Stimulated activated CD8-positive, alpha-beta memory T cell treated with anti-CD3 and anti-CD28 coated beads, Interleukin-4, amount 100 ng/mL, for 1 hour (primary cell): ENCODE data around the gene RAPGEF5.

Source experiments
- DNase-seq, 2 donors: peaks; one replicate each; pipeline ENCODE4 v3.0.0-alpha.2; 2020; ENCODE audit warnings: low read depth in 2 of 2, low spot score in 1 of 2

The RAPGEF5 gene

DNA sequence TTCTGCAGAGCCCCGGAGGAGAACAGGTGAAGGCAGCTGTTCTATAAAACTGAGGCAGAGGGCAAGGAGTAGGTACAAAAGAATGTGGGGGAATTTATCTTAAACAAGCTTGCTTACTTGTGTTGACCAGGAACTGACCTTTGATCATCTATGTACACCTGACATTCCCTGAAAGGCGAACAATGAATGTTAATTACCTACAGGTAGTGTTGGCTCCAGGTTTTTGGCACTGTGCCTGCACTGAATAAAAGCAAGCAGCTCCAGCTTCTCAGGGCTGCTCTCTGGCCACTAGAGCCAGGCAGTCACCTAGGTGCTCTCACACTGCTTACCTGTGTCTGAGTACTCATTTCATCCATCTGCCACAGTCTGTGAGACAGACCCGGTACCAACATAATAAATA lies 87.0 kb downstream of the RAPGEF5 start:
- DNase-seq = no peak

DNA sequence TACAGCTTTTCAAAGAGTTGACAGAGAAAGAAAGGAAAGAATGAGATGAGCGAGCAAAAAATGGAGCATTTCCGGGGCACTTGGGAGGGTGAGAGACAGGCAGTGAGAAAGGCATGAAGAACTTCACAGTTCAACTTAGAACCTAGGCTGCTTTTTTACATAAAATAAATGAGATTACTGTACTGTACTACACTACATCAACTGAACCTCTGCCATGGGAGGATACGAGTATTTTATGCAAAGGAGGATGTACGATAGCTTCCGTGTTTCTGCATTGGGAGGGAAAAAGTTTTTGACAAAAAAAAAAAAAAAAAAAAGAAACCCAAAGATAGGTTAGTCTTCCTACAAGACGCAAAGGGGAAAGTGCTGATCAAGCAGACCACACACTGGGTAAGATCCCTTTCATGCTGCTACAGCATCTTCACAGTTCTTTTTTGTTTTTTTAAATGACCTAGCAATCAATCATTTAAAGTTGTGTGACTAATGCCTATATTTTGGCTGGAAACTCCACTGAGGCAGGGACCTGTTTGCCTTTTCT lies 88.0 kb downstream of the RAPGEF5 start:
- DNase-seq = no peak

DNA sequence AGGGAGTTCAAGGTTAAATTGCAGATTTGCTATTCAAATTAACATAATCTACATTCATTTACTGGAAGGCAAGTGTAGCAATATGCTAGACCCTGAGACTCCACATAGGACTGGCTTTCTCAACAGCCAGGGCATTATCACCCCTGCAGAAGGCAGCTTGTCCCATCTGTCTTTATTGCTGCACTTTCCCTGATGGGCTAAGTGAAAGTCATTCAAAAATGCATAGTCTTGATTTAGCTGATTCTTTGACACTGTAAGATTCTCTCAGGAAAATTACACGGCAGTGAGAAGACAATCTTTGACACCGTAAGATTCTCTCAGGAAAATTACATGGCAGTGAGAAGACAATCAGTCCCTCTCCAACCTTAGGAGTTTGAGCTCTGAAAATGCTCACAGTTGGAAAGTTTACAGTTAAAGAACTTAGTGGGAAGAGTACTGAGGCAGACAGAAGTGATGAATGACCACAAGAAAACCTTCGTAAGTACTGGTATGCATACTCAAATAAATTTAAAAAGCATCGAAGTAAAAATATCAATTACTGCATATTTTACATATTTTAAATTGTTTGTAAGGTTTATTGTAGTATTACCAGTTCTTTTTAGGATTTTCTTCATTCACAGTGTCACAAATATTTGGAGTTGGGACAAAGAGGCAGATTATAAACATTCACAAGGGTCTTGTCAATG lies 88.9 kb downstream of the RAPGEF5 start:
- no peak for DNase-seq

DNA sequence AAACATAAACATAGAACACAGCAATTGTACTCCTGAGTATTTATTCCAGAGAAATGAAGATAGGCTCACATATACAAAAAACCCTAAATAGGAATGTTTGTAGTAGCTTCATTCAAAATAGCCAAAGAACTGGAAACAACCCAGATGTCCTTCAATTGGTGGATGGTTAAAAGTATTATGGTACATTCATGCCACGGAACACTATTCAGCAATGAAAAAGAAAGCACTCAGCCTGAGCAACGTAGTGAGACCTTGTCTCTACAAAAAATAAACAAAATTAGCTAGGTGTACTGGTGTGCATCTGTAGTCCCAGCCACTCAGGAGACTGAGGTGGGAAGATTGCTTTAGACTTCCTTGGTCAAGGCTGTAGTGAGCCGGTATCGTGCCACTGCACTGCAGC lies 94.4 kb downstream of the RAPGEF5 start:
- DNase-seq = no peak

DNA sequence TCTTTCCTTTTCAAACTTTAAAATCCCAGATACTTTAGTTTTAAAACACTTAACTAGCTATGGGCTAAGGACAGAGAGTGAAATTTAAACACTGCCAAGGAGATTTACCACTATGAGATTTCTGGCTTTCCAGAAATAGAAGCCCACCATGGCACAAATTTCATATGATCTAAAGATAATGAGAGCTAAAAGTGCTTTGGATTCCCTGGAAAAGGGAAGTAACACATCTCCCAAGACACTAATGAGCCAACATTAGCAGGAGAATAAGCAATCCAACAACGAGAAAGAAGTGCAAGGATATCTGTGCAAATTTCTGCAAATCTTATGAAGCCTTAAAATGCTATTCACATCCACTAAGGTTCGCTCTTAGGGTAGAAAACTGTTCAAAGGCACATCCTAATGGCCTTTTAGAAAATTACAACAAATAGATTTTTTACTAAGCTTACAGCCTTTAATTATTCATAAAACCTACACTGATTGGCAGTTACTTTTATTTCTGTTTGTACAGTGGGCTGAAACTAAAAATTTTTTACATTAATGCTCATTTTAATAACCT lies 100.3 kb downstream of the RAPGEF5 start:
- DNase-seq = no peak

DNA sequence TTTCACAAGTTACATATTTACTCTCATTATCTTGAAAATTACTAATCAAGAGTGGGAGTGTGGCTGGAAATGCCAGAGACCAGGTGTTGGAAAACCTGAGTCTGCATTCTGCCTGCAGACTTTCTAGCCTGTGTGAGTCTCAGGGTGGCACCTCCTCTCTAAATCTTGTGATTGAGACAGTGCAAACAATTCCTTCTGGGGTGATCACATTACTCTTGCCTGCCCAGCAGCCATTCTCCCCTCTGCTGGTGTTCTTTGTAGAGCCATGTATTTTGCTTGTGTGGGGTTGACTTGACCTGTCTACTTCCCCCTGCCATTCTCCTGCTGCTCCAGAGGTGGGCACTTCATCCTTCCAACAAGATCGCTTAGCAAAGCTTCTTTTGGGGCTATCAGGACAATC lies 101.1 kb downstream of the RAPGEF5 start:
- DNase-seq = no peak

DNA sequence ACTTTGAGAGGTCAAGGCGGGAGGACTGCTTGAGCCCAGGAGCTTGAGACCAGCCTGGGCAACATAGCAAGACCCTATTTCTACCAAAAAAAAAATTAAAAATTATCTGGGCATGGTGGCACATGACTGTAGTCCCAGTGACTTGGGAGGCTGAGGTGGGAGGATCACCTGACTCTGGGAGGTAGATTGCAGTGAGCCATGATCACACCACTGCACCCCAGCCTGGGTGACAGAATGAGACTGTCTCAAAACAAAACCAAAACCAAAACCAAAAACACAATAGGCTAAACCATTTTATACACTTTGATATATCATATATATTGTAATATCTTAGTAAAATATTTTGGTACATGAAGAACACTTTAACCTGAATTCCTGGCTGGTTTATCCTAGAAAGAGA lies 101.6 kb downstream of the RAPGEF5 start:
- DNase-seq = no peak

DNA sequence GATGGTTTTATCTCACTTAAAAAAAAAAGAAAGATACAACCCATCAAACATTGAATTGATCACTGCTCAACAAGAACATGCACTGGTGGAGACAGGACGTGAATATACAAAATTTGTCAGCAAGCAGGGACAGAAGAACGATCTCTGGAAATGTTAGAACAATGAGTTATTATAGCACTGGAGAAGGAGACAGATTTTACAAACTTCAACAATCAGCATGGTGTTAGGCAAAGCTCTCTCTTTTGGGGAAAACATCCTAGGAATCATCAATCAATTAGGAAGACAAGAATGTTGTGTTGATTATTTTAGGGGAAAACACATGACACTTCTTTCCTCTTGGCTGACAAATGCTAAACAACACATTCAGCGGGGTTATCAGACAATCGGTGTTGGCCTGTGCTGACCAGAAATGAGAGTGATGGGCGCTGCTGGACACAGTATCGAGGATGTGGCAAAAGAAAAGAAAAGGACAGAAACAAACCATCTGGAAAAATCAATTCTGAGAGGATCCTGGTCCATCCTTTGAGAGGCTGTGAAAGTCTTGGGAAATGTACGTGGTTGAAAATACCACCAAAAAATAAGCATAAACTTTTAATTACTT lies 103.9 kb downstream of the RAPGEF5 start:
- DNase-seq = no peak

DNA sequence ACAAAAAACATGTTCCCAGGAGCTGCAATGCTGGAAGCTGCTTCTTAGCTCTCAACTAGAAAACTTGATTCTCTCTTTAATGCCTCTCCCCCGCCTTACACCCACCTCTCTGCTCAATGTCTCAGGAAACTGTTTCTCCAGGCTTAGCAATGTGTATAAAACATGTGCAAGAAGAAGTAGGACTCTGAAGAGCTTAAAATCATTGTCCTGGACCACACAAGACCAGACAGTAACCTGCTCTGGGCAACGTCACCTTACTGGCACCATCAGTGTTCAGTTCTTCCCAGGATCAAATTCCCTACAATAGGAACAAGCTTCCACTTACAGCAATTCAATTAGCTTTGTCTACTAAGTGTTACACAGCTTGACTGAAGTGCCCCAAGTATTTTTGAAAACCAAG lies 104.9 kb downstream of the RAPGEF5 start:
- no peak for DNase-seq

DNA sequence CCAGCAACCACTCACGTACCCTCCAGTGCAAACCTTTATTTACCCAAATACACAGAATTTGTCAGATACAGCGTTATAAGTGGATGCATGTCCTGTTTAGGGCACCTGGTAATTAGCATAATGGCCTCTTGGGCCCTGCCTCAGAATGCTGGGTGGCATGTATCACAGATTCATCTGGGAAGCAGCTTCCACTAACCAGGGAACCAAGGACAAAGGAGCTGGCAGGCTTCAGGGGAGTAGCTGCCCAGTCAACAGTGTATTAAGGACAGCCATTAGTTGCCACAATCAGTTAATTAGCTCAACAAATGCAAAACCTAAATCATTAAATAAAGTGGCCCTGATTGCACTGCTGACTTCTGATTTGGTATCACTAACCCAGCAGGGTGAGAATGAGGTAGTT lies 105.7 kb downstream of the RAPGEF5 start:
- DNase-seq = no peak

DNA sequence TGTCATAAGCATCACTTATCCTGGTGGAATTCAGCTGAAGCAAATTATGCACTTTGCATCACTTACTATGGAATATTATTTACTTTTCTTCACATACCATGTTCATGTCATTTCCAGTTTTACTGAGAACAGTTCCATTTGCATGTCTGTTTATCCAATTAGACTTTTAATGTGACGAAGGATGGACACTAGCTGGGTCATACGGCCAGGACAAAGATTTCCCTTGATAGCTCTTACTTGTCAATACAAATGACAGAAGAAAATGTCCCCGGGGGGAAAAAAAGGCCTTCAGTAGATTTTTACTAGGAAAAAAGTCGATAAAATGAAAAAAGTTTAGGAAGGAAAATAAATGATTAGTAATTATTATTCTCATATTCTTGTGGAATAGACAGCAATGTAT lies 106.6 kb downstream of the RAPGEF5 start:
- DNase-seq = no peak

DNA sequence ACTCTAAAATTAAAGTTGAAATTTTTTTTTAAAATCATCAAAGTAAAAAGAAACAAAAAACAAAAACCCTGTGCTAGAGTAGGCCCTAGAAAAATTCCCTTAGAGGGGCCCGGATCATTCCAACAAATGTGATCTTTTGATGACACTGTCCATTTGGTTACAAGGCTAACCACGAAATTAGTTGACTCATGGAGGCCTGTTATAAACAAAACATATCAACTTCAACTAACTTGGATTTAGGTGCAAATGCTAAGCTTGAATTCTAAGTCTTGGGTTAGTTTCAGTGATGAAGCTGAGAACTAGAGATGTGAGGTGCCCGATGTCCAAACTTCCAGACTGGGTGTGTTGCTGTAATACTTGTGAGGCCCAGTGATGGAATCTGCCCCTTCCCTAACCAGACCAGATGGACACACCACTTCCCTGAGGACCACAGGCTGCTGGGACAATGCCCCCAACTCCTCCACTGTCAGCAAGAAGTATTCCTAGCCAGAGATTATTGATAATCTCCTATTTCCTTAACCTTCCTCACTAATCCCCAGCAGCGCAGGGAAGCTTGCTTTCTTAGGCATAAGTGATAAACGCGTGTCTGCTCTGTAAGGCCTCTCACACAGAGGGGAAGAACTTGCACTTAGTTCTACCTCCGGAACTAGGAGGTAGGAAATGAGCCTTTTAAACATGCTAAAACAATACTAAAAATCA lies 108.7 kb downstream of the RAPGEF5 start:
- no peak for DNase-seq

DNA sequence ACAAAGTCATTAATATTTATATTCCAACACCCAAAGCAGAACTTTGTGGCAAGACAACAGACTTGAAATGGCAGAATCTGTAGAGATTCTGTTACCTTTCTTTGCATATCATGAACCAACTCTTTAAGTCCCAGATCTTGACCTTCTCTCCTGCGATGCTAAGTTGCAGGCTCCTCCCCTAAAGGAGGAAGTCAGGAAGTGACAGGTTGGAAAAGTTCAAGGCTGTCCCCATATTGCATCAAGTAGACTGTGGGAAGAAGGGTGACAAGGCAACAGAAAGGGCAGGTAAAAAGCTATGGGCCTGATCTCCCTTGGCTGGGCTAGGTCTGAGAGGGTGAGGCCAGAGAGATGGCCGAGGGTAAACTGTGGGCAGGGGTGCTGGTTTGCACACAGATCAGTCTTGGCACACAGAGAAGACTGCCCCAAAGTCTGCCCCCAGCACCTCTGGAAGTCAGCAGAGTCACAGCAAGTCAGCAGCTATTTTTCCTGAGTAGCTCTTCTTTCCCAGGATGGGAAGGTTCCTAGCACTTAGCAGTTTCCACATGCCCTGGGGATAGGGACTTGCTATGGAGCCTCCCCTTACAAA lies 115.1 kb downstream of the RAPGEF5 start:
- DNase-seq = no peak

DNA sequence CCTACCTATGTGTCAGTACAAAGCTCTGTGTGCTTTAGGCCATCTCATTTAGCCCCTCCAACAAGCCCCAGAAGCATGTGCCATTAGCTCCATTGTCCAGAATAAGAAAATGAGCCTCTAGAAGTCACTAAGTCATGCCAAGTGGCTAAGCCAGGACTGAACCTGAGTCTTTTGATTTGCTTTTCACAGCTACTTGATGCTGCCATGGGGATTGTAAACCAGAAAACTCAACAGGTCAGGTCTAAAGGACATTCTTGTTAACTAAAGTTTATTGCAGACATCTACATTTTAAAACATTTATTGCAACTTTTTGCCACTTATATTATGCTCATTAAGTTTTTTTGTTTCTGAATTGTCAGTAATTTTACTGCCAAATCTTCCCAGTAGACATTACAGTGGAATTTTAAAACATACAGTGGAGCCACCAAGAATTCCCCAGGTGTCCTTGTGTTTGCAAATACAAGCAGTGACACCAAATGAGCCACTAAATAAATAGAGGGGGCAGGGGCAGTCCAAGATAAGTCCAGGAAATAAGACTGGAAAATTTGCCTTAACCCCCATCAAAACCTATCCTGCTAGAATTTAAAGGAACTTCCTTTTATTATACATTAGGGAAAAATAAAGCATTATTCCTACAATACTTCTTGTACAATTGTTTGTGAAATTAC lies 115.9 kb downstream of the RAPGEF5 start:
- no peak for DNase-seq

DNA sequence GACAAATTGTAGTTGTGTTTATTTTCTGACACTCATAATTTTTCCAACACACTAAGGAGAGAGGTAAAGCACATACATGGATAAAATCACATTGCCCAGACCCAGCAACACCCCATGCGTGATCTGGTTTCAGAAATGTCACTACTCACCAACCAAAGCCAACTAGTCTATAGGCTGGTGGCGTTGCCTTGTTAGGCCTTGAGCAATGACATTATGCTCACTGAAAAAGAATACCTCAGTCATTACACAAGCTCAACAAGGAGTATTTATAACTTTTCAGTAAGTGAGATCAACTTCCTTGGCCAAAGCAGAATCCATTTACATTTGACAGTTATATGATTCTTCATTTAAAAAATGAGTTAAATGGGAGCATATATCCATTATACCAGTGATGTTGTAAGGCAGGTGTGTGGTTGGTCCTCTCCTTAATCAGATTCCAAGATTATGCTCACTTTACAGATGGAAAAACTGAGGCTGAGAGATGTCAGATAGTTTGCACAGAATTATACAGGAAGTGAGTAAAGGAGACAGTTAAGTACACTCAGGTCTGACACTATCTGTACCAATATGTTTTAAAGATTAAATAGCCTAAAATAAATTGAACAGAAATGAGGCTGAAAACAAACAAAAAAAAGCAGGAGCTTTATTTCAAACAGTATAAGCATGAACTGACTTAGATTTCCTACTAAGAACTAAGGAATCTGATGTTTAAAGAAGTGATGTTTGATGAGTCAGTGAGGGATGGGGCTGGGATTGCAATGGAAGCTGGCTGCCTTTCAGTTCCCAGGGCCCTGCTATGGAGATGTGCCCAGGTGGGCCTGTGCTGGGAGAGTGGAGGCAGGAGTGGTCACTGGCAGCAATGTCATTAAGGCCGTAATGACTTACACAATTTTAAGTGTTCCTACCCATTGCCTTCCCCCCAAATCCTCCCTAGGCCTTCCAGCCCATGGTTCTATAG lies 118.3 kb downstream of the RAPGEF5 start:
- no peak for DNase-seq

DNA sequence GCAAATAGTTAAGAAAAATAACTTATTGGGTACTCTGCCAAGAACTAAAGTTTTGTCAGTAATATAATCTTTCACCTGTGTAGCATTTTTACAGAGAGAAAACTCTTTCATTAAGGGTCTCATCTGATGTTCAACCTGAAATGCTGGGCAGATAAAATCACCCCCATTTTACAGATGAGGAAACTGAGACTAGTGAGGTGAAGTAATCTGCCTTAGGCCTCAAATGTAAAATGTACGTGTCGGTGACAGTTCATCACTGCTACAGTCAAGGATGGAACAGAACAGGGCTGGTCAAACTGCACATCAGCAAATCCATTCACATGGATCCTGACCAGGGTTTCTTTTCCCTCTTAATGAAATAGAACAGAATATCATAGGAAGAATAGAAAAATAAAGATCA lies 121.8 kb downstream of the RAPGEF5 start:
- no peak for DNase-seq

DNA sequence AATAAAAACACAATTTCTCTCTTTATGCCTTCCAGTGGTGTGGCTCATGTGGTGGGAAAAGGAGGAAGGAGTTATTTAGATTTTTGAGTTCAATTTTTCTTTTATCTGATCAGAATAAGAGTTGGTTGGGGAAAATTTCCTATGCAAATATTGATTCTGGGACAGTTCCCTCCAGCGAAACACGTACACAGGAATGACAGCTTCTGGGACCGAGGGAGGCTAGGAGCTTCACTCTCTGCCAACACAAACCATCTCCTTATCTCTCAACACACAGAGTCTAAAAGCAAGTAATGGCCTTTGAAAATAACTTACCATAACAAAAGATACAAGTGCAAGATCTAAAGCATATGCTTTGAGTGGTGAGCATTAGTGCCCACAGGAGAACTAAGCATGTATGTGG lies 122.7 kb downstream of the RAPGEF5 start:
- no peak for DNase-seq

DNA sequence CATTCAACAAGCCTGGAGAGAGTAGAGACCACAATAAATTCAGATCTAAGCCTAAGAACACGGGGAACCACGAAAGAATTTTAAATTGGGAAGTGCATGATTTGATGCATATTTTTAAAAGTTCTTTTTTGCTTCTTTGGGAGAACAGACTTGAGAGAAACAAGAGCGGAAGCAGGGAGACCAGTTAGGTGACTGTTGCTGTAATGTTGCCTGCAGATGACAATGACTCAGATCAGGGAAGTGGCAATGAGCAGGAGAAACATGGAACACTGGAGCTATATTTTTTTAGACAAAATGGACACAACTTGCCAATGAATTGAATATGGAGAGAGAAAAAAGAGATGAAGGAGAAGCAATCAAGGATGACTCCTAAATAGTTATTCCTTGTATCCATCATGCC lies 125.1 kb downstream of the RAPGEF5 start:
- DNase-seq = no peak

DNA sequence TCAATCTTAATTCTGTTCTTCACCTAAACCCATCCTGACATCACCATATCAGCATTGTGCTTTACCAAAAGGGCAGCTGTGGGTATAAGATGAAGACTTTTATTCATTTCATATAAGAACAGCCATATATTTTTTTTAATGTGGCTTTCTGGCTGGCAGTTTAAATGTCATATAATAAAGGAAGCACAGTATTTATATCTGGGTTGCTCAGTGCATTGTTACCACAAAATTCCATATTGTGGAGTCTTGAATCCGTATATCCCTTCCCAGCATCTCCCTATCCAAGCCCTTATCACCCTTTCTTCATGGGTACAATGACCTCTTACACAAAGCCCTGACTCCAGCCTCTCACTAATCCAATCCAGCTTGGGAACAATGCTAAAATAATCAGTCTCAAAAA lies 125.8 kb downstream of the RAPGEF5 start:
- DNase-seq = no peak

DNA sequence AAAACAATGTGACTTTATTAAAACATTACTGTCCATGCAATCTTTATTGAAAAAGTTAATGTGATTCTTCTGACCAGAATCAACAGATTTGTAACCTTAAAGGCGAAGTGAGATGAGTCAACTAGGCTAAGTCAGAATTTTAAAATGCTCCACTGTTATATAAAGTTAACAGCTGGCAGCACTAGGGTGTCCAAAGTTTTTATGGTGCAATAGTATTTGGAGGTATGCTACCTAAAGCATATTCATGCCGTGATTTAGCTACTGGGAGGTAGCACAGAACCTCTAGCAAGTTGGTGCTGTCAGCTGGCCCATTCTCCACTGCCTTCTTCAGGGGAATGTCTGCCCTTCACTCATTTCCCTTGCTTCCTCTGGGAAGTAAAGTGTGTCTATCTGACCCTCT lies 126.7 kb downstream of the RAPGEF5 start:
- no peak for DNase-seq
